GM19395 (cell line): ENCODE measurements around the gene JPH4.

Experiments
- ATAC-seq: cut with Tn5 transposase; IDR thresholded peaks from one replicate; pipeline ENCODE4 v1.9.1; 2021; ENCODE audit warnings: mild to moderate bottlenecking, moderate library complexity; ENCODE audit not compliant: unreplicated experiment

The JPH4 gene

GRCh38 chr14:23580152-23580926 is 1.7 kb upstream of the JPH4 start:
- no peak for ATAC-seq

GRCh38 chr14:23579739-23580138 is 1.1 kb upstream of the JPH4 start:
- ATAC-seq = no peak

GRCh38 chr14:23579311-23579630 is 681 bp upstream of the JPH4 start:
- ATAC-seq = no peak

GRCh38 chr14:23577710-23578392 is 739 bp downstream of the JPH4 start:
- no peak for ATAC-seq

- ATAC-seq = no peak
Measured at GRCh38 chr14:23577004-23577681, 1.4 kb downstream of the JPH4 start.

GRCh38 chr14:23573384-23574015 is 5.1 kb downstream of the JPH4 start:
- ATAC-seq = no peak

- no peak for ATAC-seq
Measured at GRCh38 chr14:23572836-23573235, 5.8 kb downstream of the JPH4 start.

- ATAC-seq = no peak
Measured at GRCh38 chr14:23572524-23572828, 6.1 kb downstream of the JPH4 start.

- ATAC-seq = no peak
Measured at GRCh38 chr14:23571701-23572523, 6.7 kb downstream of the JPH4 start.

GRCh38 chr14:23570806-23571483 is 7.6 kb downstream of the JPH4 start:
- no peak for ATAC-seq

- no peak for ATAC-seq
Measured at GRCh38 chr14:23569443-23570151, 9.0 kb downstream of the JPH4 start.

- ATAC-seq = no peak
Measured at GRCh38 chr14:23568600-23569331, 9.8 kb downstream of the JPH4 start.

- no peak for ATAC-seq
Measured at GRCh38 chr14:23568021-23568599, 10.5 kb downstream of the JPH4 start.

GRCh38 chr14:23567186-23568020 is 11.2 kb downstream of the JPH4 start, which contains the start of gene AP1G2:
Gene AP1G2, minus strand, starts transcription at chr14:23567791. Its CDS starts 477 bp downstream, at chr14:23567314.
- ATAC-seq = peak; percentile 88

- ATAC-seq = peak; percentile 8
Measured at GRCh38 chr14:23566778-23567185, 11.8 kb downstream of the JPH4 start.

GRCh38 chr14:23566112-23566777 is 12.3 kb downstream of the JPH4 start:
- ATAC-seq = no peak

- no peak for ATAC-seq
Measured at GRCh38 chr14:23565626-23566025, 13.0 kb downstream of the JPH4 start.
